Omental fat pad (tissue), 4 donors: ENCODE results near the gene FAM240A. TPM values are rescaled to one million over a fixed set of nuclear protein-coding genes. Genes with fewer than 3 reads are reported as not detected.

Source experiments
- ATAC-seq: fragments of 150-250 bp; one replicate; pipeline ENCODE4 v1.9.1; 2016; ENCODE audit warnings: mild to moderate bottlenecking, moderate library complexity; ENCODE audit not compliant: low FRiP score
- DNase-seq: peaks from one replicate; pipeline ENCODE4 v3.0.0-alpha.2; 2019; ENCODE audit warnings: low spot score
- total RNA-seq, 4 donors: library from RNA; depleted of rRNA; stranded (reverse); fragments of >200 nt; gene quantifications; one replicate each; pipeline ENCODE4 v1.1.0, GENCODE V29; 2016
- TF ChIP-seq, protein P1 (sequence below), 3 donors: fragments of 450-650 bp; IDR thresholded peaks; one replicate each; pipeline ENCODE4 v1.5.1; 2016 to 2017; ENCODE audit warnings: antibody characterized with exemption in 3 of 3, mild to moderate bottlenecking in 3 of 3, moderate library complexity in 2 of 3

Gene FAM240A
- total RNA-seq, 4 donors from 2014 or later: not detected

DNA sequence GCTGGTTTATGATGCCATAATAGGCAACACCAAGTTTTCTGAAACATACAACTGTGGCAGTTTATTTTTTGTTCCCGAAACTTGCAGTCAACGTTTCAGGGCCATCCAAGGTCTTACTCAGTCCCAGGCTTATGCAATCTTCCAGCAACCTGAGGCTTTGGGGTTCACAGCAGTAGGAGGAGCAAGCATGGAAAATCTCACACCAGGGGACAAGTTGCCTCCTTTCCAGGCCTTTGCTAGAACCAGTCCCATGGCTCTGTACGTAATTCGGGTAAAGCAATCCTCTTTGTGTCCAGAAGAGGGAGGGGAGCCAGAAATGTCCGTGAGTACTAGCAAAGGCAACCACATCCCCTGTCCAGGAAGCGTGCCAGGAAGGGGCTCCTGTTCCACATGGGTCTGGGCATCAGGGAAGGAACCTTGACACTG lies 4.7 kb upstream of the FAM240A start:
- ATAC-seq (no peak), DNase-seq (no peak)
- TF ChIP-seq, protein P1, sequence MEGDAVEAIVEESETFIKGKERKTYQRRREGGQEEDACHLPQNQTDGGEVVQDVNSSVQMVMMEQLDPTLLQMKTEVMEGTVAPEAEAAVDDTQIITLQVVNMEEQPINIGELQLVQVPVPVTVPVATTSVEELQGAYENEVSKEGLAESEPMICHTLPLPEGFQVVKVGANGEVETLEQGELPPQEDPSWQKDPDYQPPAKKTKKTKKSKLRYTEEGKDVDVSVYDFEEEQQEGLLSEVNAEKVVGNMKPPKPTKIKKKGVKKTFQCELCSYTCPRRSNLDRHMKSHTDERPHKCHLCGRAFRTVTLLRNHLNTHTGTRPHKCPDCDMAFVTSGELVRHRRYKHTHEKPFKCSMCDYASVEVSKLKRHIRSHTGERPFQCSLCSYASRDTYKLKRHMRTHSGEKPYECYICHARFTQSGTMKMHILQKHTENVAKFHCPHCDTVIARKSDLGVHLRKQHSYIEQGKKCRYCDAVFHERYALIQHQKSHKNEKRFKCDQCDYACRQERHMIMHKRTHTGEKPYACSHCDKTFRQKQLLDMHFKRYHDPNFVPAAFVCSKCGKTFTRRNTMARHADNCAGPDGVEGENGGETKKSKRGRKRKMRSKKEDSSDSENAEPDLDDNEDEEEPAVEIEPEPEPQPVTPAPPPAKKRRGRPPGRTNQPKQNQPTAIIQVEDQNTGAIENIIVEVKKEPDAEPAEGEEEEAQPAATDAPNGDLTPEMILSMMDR (IDR thresholded peaks at IDR 0.05): no peak

DNA sequence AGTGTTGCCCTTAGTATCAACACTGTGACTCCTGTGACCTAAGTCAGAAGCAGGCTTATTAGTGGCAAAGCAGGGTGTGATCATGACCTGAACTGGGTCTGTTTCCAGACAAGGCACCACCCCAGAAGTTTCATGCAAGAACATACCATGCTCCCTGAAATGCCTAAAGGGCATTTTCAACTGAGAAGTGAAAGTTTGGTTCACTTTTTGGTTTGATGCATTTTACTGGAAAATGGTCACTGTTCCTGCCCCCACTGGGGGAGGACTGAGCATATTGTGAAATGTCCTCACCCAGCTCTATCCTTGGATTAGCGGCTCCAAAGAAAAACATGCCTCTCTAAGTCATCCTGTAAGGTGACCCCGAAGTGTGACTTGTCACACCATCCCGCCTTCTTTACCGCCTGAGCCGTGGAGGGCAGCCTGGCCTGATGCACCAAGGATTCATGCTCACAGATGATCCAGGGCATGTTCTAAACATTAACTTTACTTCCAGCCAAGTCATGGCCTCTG lies 3.1 kb upstream of the FAM240A start:
- DNase-seq (no peak), ATAC-seq (peak; percentile 53)
- TF ChIP-seq, protein P1 (IDR thresholded peaks at IDR 0.05): no peak

DNA sequence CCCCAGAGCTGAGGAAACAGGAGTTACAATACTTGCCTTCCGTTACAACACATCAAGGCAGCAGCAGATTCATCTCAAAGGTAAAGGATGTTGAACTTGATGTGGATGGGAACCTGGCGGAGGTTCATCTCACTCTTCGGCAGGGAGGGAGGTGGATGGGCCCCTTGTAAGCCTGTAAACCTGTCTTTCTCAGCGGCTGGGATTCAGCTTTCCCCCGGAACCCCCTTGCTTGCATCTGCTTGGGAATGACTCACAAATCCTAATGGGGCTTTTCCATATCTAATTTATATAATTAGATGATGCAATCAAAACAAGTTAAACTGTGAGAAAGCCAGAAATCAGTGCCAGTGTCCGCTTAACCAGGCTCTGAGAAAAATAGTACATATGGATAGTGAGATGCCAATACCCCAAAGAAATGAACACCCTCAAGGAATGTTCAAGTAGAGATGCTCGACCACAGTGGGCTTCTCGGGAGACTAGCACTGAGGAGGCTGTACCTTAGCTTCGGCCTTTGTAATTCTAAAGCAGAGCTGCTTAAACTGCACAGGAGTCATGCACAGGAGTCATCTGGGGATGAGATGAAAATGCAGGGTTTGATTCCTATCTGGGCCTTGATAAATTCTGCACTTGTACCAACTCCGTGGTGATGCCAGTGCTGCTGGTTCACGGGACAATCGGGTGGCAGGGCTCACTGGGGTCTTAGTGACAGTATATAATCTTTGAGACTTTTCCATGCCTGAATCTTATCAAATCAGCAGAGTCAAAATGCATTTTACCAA lies 2.2 kb upstream of the FAM240A start:
- DNase-seq (no peak), ATAC-seq (no peak)
- TF ChIP-seq, protein P1 (IDR thresholded peaks at IDR 0.05): no peak

DNA sequence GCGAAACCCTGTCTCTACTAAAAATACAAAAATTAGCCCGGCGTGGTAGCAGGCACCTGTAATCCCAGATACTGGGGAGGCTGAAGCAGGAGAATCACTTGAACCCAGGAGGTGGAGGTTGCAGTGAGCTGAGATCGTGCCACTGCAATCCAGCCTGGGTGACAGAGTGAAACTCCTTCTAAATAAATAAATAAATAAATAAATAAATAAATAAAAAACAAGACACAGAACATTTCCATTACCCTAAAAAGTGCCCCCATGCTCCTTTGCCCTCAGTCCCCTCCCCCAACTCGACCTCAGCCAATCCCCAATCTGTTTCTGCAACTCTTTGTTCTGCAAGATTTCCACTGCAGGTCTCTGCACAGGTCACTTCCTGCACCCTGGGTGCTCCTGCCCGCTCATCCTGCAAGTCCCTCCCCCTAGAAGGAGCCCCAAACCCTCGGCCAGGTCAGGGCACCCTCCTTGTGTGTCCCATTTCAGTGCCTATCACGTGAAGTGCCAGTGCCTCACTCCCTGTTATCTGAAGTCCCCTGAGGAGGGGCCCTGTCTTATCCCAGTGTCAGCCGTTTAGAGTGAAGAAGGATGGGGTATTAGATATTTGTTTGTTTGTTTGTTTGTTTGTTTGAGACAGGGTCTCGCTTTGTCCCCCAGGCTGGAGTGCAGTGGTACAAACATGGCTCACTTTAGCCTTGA lies 1.1 kb downstream of the FAM240A start:
- no peak for ATAC-seq
- TF ChIP-seq, protein P1 (IDR thresholded peaks at IDR 0.05): no peak
- no peak for DNase-seq

DNA sequence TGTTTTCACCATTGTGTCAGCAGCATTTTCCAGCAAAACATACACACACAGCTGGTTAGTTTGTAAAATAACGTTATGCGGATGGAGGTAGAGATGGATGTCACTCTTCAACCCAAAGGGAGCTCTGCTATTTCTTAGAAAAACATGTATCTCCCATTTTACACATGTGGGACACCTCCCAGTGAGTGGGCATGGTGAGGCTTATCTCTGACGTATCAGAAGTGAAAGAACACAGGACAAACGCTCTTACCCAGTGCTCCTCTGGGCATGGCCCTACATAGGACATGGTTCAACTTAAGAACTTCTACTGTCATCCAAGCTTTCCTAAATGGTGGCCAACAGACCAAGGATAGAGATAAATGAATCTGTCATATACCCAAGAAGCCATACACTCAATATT lies 2.1 kb downstream of the FAM240A start:
- DNase-seq: no peak
- TF ChIP-seq, protein P1 (IDR thresholded peaks at IDR 0.05): no peak
- no peak for ATAC-seq

DNA sequence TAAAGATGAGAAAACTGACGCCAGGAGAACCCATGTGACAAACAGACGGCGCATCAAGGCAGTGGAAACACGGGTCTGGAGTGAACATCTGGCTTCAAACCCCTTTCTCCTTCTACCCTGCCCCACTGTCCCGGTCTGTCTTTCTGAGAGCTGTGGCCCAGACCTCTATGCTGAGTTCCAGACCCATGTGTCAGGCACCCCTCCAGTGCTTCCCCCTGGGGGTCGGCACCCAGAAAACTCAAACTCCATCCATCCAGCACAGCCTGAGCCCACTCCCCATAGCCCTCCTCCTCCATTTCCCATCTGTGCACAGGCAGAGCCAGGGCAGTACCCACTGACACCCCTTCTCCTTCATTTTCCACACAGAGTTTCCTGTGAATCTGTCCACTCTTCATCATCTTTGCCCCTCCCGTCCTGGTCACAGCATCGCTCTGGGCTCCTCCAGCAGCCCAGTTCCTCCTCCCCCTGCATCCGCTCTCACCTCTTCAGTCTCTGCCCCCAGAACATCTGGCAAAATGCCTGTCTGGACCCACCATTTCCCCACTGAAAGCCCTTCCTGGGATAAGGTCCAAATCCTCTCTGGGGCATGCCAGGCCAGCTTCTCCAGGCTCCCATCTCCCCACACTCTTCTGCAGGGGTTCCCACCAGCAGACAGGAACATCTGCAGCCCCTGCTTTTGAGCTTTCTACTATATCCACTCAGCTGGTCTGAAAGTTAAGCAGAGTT lies 2.9 kb downstream of the FAM240A start:
- DNase-seq (no peak), ATAC-seq (no peak)
- TF ChIP-seq, protein P1 (IDR thresholded peaks at IDR 0.05): no peak
